ENCODE data around the gene CTSC. TPM values are rescaled to one million over a fixed set of nuclear protein-coding genes. Genes with fewer than 3 reads are reported as not detected.
A peak's percentile ranks its signal among the peaks of the same experiment; 100 is the strongest.
"Not testable (repeated sequence)": the region's sequence is repeated elsewhere in the genome, so short reads cannot be mapped to it uniquely, and the experiment has no call there.

The CTSC gene
- polyA plus RNA-seq, 3 donors = 262 to 325 (median 264) TPM

DNA sequence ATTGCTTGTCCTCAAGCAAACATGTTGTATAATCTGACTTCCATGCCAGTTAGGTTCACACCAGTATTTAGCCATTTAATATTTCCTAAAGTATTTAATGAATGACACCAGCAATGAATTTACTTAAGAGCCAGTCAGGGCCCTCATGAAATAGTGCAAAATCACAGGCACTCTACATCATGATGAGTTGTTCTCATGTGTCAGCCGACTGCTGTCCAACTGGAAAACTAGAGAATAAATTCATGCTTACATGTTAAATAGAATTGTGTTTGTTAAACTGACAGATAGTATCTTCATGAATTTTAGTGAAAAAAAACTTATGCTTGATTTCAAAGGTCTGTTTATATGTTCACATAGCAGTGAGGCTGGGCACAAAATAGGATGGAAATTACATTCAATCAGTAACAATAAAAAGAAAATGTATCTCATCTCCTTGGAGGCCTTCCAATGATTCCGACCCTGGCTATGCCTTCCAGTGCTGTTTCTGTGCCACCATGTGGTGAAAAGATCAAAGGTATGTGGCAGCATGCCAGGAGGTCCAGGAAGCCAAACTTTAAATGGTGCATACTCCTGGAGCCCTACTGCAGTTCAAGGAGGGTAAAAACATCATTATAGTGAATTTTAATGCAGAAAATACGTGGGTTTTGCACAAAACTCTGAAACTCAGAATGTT, 45.2 kb downstream of the CTSC start:
- no peak for DNase-seq (ENCODE audit: low read depth in 3 of 3, low spot score in 2 of 3)

- no peak for DNase-seq (ENCODE audit: low read depth in 3 of 3, low spot score in 2 of 3)
These were observed 49.0 kb downstream of the CTSC start for GRCh38 chr11:88288560-88288959.

DNA sequence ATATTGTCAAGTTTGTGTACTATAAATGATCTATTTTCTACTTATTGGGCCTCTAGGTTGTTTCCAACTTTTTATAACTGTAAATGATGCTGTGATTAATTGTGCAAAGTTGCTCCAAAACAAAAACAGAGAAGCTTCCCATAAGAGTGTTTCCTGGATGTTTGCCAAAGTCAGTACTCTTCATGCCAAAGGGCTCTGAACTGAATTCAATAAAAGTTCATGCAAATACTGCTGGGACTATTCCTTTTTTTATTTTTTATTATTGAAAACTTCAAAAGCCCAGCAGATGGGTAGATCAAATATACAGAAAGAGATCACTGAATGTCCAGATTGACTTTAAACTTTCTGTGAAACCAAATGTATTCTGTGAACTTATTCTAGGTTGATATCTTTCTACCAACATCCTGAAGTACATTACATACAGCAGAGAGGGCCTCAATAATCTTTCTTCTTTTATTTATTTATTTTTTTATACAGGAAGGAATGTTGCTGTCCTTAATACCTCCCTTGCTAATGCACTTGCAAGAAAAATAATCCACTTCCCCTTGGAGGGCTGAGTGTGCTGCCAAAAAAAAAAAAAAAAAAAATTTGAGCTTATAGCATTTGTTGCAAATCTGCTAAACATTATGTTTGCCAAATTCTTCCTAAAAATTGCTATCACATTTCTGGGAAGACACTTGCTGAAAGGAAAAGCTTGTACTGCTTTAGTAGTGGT, 53.0 kb downstream of the CTSC start:
- peak in 2 of 3 donors; percentile 57 to 60 for DNase-seq (ENCODE audit: low read depth in 3 of 3, low spot score in 2 of 3)

GRCh38 chr11:88282747-88283515, 54.6 kb downstream of the CTSC start:
- DNase-seq (ENCODE audit: low read depth in 3 of 3, low spot score in 2 of 3) = no peak

DNA sequence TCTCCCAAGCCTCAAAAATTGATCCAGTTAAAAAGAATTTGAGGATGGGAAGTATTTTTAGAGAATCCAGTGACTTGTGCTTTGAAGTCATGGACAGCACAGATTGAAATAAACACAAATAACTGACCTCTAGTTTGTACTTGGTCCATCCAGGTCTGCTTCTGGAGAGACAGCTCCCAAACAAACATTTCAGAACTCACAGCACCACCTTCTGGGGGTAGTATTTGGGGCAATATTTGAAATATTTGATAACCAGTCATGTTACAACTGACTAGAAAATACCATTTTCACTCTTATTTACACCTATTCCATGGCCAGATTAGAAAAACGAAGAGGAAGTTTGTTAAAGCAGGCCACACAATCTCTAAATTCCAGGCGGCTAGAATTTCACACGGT, 56.2 kb downstream of the CTSC start:
- DNase-seq (ENCODE audit: low read depth in 3 of 3, low spot score in 2 of 3) = no peak

GRCh38 chr11:88280673-88281316, 56.7 kb downstream of the CTSC start:
- DNase-seq (ENCODE audit: low read depth in 3 of 3, low spot score in 2 of 3) = no peak

DNA sequence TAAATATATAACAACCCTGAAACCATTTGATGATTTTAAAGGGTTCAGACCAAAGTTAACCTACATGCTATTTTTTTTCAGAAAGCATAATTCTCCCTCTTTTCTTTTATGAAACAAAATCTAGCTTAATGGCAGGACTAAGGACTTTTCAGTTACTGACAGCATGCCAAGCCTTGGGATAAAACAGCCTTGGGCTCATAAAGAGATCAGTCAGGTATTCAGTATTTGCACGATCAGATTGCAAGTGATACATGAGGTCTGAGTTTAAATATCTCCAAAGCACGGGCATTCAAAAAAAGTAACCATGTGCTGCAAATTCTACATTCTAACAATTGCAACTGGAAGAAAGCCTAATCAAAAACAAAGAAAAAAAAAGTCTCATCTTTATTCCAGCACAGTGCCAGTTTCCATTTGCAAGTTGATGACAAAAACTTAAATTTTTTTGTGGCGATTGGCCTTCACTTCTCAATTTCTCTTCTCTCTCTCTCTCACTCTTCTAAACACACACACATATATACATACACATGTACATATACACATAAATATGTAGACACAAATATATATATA, 60.1 kb downstream of the CTSC start:
- DNase-seq (ENCODE audit: low read depth in 3 of 3, low spot score in 2 of 3) = no peak

DNA sequence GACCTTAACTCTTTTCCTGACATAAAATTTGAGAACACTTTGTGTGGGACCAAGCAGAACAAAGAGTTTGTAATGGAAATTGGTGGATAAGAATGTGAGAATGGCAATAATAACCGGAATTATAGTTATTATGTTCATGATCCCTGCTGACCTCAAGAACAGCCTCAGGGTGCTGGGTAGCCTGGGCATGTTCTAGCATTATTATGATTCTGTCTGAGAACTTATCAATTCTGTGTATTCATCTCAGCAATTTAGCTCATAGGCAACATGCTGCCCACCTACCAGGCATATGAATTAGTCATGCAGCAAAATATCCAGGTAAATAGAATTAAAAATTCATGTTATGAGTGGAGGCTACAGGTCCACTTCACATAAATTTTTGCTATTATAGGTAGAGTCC, 61.9 kb downstream of the CTSC start:
- no peak for DNase-seq (ENCODE audit: low read depth in 3 of 3, low spot score in 2 of 3)

- no peak for DNase-seq (ENCODE audit: low read depth in 3 of 3, low spot score in 2 of 3)
These were observed 70.6 kb downstream of the CTSC start for GRCh38 chr11:88266919-88267318.

- no peak for DNase-seq (ENCODE audit: low read depth in 3 of 3, low spot score in 2 of 3)
These were observed 71.4 kb downstream of the CTSC start for GRCh38 chr11:88266157-88266556.

GRCh38 chr11:88259431-88259830, 78.1 kb downstream of the CTSC start:
- DNase-seq (ENCODE audit: low read depth in 3 of 3, low spot score in 2 of 3) = no peak

DNA sequence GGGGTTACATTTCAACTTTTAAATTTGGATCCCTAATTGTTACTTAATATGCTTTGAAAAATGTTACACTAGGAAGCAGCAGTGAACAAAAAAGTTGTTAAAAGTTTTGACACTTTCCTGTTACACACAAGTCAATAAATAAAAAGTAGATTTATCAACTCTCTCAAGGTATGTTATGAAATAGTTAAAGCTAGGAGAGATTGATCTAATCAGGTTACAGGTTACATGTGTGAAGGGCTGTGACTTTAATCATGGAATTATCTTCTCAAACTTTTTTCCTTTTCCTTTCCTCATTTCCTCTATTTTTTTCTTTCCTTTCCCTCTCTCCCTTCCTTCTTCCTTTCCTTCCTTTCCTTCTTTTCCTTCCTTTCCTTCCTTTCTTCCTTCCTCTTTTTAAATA, 85.3 kb downstream of the CTSC start:
- DNase-seq (ENCODE audit: low read depth in 3 of 3, low spot score in 2 of 3) = no peak

GRCh38 chr11:88250566-88251242, 86.8 kb downstream of the CTSC start:
- no peak for DNase-seq (ENCODE audit: low read depth in 3 of 3, low spot score in 2 of 3)

DNA sequence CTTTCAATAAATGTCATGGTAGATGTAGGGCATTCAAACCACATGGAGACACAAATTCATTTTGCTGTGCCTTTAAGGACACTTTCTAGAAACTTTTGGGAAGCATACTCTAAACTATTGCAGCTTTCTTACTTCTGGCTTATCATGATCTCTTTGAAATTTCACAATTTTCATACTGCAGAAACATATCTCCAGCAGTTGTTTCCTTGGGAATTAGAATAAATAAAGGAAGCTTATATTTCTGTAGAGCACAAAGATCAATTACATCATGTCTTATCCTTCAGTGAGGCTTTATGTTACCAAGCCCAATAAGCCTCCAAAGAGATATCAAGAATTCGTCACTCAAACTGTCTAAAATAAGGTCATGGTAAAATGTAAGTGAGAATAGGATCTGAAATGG, 87.8 kb downstream of the CTSC start:
- DNase-seq (ENCODE audit: low read depth in 3 of 3, low spot score in 2 of 3) = no peak

GRCh38 chr11:88246696-88247095, 90.8 kb downstream of the CTSC start:
- DNase-seq (ENCODE audit: low read depth in 3 of 3, low spot score in 2 of 3) = no peak

DNA sequence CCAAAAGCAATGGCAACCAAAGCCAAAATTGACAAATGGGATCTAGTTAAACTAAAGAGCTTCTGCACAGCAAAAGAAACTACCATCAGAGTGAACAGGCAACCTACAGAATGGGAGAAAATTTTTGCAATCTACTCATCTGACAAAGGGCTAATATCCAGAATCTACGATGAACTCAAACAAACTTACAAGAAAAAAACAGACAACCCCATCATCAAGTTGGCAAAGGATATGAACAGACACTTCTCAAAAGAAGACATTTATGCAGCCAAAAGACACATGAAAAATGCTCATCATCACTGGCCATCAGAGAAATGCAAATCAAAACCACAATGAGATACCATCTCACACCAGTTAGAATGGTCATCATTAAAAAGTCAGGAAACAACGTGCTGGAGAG, 92.0 kb downstream of the CTSC start:
- DNase-seq (ENCODE audit: low read depth in 3 of 3, low spot score in 2 of 3) = not testable (repeated sequence)

Data from right renal cortex interstitium (tissue), 3 donors.